Stimulated activated naive CD4-positive, alpha-beta T cell treated with Interleukin-2 at 50 U/mL for 16 hours (primary cell): ENCODE results near the gene RUSF1.
"Not testable (repeated sequence)": the region's sequence is repeated elsewhere in the genome, so short reads cannot be mapped to it uniquely, and the experiment has no call there.

Source experiments
- DNase-seq: peaks from one replicate; lab custom pipeline; 2025; lab: John Stamatoyannopoulos, UW

The RUSF1 gene

GRCh38 chr16:31487071-31487719 is 21.0 kb downstream of the RUSF1 start:
- DNase-seq: no peak

GRCh38 chr16:31486045-31486444 is 22.1 kb downstream of the RUSF1 start:
- DNase-seq: no peak

GRCh38 chr16:31485571-31485970 is 22.6 kb downstream of the RUSF1 start:
- no peak for DNase-seq

- no peak for DNase-seq
Measured at GRCh38 chr16:31484491-31485171, 23.6 kb downstream of the RUSF1 start.

GRCh38 chr16:31484048-31484447 is 24.1 kb downstream of the RUSF1 start:
- not testable (repeated sequence) for DNase-seq

- DNase-seq: no peak
Measured at GRCh38 chr16:31483081-31483480, 25.1 kb downstream of the RUSF1 start, which contains the start of gene SLC5A2. Gene SLC5A2 (plus strand): TSS chr16:31483123. CDS start chr16:31483137, 14 bp downstream.

- no peak for DNase-seq
Measured at GRCh38 chr16:31480851-31481536, 27.2 kb downstream of the RUSF1 start.

- DNase-seq: no peak
Measured at GRCh38 chr16:31479751-31480150, 28.4 kb downstream of the RUSF1 start.

GRCh38 chr16:31478956-31479355 is 29.2 kb downstream of the RUSF1 start:
- no peak for DNase-seq

- DNase-seq: no peak
Measured at GRCh38 chr16:31477220-31478216, 30.7 kb downstream of the RUSF1 start.

GRCh38 chr16:31476303-31477219 is 31.6 kb downstream of the RUSF1 start:
- peak; percentile 93 for DNase-seq

- DNase-seq: no peak
Measured at GRCh38 chr16:31475946-31476302, 32.3 kb downstream of the RUSF1 start.

- no peak for DNase-seq
Measured at GRCh38 chr16:31474773-31475738, 33.1 kb downstream of the RUSF1 start.

- DNase-seq: no peak
Measured at GRCh38 chr16:31474173-31474714, 33.9 kb downstream of the RUSF1 start.

- no peak for DNase-seq
Measured at GRCh38 chr16:31473264-31473984, 34.8 kb downstream of the RUSF1 start.

GRCh38 chr16:31472709-31473203 is 35.4 kb downstream of the RUSF1 start:
- no peak for DNase-seq

GRCh38 chr16:31471875-31472708 is 36.1 kb downstream of the RUSF1 start, which contains the start of gene TGFB1I1:
Gene TGFB1I1 (plus strand): TSS chr16:31472152. CDS start chr16:31472189, 37 bp downstream.
- DNase-seq: no peak
